SK-N-SH treated with all-trans-retinoic acid at 6 μM for 48 hours (cell line): Measurements from ENCODE around the gene TMPRSS6.

ENCODE experiments used
- PPARA ChIP-seq: fragments of 250-450 bp; sonication (Bioruptor Pico); IDR thresholded peaks from 2 replicates; pipeline ENCODE4 v1.5.0; 2020; ENCODE audit warnings: mild to moderate bottlenecking, borderline replicate concordance
- TOX ChIP-seq: fragments of 250-450 bp; sonication (Bioruptor Pico); IDR thresholded peaks from 2 replicates; pipeline ENCODE4 v1.8.0; 2021; ENCODE audit warnings: mild to moderate bottlenecking, moderate library complexity, borderline replicate concordance
- ZFP30 ChIP-seq: fragments of 450-650 bp; formaldehyde crosslinking; IDR thresholded peaks from 2 replicates; pipeline ENCODE4 v1.5.0; 2022; ENCODE audit warnings: mild to moderate bottlenecking, moderate library complexity
- TF ChIP-seq, protein P1 (sequence below): fragments of 250-450 bp; sonication (Bioruptor Pico); IDR thresholded peaks from 2 replicates; pipeline ENCODE4 v1.8.0; 2020; ENCODE audit warnings: mild to moderate bottlenecking, moderate library complexity, borderline replicate concordance

GRCh38 chr22:37103151-37103550 lies 6.4 kb downstream of the TMPRSS6 start:
- TF ChIP-seq PPARA (CRISPR knock-in tag) (no peak), ZFP30 (CRISPR knock-in tag) (no peak), TOX (no peak)
- TF ChIP-seq, protein P1, sequence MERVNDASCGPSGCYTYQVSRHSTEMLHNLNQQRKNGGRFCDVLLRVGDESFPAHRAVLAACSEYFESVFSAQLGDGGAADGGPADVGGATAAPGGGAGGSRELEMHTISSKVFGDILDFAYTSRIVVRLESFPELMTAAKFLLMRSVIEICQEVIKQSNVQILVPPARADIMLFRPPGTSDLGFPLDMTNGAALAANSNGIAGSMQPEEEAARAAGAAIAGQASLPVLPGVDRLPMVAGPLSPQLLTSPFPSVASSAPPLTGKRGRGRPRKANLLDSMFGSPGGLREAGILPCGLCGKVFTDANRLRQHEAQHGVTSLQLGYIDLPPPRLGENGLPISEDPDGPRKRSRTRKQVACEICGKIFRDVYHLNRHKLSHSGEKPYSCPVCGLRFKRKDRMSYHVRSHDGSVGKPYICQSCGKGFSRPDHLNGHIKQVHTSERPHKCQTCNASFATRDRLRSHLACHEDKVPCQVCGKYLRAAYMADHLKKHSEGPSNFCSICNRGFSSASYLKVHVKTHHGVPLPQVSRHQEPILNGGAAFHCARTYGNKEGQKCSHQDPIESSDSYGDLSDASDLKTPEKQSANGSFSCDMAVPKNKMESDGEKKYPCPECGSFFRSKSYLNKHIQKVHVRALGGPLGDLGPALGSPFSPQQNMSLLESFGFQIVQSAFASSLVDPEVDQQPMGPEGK (CRISPR knock-in tag): no peak
